A549 (cell line): ENCODE results near the gene GFER.

Experiments used
- CHD2 ChIP-seq: fragments of 150-350 bp; IDR thresholded peaks from 2 replicates; pipeline ENCODE4 v1.6.1; 2014; ENCODE audit warnings: low read length; ENCODE audit not compliant: partially characterized antibody
- CHD4 ChIP-seq: fragments of 200-600 bp; sonication (generic); IDR thresholded peaks from 2 replicates; pipeline ENCODE4 v1.6.1; 2016; ENCODE audit warnings: antibody characterized with exemption, mild to moderate bottlenecking, borderline replicate concordance
- POLR2A ChIP-seq: IDR thresholded peaks from 2 replicates; pipeline ENCODE4 v1.6.1; 2012; ENCODE audit warnings: mild to moderate bottlenecking, low read length
- TF ChIP-seq, protein P1 (sequence below): IDR thresholded peaks from 2 replicates; pipeline ENCODE4 v1.6.1; 2012; ENCODE audit warnings: low read depth, borderline replicate concordance
- TF ChIP-seq, protein P2 (sequence below): fragments of >200 bp; sonication (Bioruptor Twin); formaldehyde crosslinking; IDR thresholded peaks from 3 replicates; pipeline ENCODE4 v1.5.1; 2016
- TF ChIP-seq, protein P3 (sequence below): fragments of 200-600 bp; sonication (generic); IDR thresholded peaks from 2 replicates; pipeline ENCODE4 v1.6.1; 2016; ENCODE audit warnings: antibody characterized with exemption, mild to moderate bottlenecking, moderate library complexity

DNA sequence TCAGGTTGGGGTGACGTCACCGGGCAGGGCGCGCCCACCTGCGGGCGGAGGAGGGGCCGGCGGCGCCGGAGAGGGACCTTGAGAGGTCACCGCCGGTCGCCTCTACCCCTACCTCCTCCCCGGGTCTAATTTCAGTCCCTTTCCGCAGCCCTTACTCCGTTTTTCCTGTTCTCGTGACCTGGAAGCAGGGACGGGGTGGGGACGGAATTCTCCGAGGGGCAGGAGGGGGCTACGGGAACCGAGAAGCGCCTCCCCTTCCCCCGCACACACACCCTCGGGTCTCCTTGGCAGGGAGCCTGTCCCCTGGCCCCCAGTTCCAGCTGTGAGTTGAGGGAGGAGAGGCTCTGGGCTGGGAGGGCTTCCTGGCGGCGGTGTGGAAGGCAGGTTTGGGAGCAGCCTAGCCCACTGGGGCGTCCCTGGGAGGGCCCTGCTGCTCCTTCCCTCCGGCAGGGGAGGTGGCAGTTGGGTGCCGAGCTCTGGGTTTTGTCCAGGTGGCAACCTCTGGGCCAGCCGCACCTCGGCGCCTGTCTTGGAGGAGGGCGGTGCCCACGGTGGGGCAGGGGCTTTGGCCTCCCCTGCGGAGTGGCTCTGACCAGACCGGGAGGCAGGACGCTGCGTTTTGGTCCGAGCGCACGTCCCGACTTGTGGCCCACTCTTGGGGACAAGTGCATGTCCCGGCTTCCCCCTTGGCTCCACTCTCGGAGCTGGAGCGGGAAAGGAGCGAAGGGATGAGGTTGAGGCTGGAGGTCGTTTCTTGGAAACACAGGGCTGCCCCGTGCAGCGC, 6.5 kb downstream of the GFER start:
- TF ChIP-seq CHD4 (no peak), POLR2A (no peak), CHD2 (no peak)
- TF ChIP-seq, protein P1, sequence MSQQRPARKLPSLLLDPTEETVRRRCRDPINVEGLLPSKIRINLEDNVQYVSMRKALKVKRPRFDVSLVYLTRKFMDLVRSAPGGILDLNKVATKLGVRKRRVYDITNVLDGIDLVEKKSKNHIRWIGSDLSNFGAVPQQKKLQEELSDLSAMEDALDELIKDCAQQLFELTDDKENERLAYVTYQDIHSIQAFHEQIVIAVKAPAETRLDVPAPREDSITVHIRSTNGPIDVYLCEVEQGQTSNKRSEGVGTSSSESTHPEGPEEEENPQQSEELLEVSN: no peak
- TF ChIP-seq, protein P2, sequence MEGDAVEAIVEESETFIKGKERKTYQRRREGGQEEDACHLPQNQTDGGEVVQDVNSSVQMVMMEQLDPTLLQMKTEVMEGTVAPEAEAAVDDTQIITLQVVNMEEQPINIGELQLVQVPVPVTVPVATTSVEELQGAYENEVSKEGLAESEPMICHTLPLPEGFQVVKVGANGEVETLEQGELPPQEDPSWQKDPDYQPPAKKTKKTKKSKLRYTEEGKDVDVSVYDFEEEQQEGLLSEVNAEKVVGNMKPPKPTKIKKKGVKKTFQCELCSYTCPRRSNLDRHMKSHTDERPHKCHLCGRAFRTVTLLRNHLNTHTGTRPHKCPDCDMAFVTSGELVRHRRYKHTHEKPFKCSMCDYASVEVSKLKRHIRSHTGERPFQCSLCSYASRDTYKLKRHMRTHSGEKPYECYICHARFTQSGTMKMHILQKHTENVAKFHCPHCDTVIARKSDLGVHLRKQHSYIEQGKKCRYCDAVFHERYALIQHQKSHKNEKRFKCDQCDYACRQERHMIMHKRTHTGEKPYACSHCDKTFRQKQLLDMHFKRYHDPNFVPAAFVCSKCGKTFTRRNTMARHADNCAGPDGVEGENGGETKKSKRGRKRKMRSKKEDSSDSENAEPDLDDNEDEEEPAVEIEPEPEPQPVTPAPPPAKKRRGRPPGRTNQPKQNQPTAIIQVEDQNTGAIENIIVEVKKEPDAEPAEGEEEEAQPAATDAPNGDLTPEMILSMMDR: no peak
- TF ChIP-seq, protein P3, sequence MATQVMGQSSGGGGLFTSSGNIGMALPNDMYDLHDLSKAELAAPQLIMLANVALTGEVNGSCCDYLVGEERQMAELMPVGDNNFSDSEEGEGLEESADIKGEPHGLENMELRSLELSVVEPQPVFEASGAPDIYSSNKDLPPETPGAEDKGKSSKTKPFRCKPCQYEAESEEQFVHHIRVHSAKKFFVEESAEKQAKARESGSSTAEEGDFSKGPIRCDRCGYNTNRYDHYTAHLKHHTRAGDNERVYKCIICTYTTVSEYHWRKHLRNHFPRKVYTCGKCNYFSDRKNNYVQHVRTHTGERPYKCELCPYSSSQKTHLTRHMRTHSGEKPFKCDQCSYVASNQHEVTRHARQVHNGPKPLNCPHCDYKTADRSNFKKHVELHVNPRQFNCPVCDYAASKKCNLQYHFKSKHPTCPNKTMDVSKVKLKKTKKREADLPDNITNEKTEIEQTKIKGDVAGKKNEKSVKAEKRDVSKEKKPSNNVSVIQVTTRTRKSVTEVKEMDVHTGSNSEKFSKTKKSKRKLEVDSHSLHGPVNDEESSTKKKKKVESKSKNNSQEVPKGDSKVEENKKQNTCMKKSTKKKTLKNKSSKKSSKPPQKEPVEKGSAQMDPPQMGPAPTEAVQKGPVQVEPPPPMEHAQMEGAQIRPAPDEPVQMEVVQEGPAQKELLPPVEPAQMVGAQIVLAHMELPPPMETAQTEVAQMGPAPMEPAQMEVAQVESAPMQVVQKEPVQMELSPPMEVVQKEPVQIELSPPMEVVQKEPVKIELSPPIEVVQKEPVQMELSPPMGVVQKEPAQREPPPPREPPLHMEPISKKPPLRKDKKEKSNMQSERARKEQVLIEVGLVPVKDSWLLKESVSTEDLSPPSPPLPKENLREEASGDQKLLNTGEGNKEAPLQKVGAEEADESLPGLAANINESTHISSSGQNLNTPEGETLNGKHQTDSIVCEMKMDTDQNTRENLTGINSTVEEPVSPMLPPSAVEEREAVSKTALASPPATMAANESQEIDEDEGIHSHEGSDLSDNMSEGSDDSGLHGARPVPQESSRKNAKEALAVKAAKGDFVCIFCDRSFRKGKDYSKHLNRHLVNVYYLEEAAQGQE: no peak
